Peyer's patch (tissue), 4 donors: Measurements from ENCODE around the gene RNGTT.

Source experiments
- CTCF ChIP-seq, 6 experiments: fragments of 450-650 bp in 4 of 6; fragments of 200-600 bp in 2 of 6; sonication (generic) in 1 of 6; IDR thresholded peaks; one replicate each; pipeline ENCODE4 v1.5.1; 2017 to 2019; ENCODE audit warnings: antibody characterized with exemption in 6 of 6, mild to moderate bottlenecking in 3 of 6, moderate library complexity in 1 of 6
- POLR2A ChIP-seq, 2 donors: fragments of 450-650 bp; IDR thresholded peaks; one replicate each; pipeline ENCODE4 v1.5.1; 2017; ENCODE audit warnings: antibody characterized with exemption in 2 of 2, mild to moderate bottlenecking in 2 of 2, moderate library complexity in 2 of 2

GRCh38 chr6:88650979-88651378 is 312.4 kb downstream of the RNGTT start:
- TF ChIP-seq CTCF (IDR thresholded peaks at IDR 0.05) = no peak
- no peak for TF ChIP-seq POLR2A (IDR thresholded peaks at IDR 0.05)
